Measurements from ENCODE around the gene SLC3A2. TPM values are rescaled to one million over a fixed set of nuclear protein-coding genes. Genes with fewer than 3 reads are reported as not detected.
A peak's percentile ranks its signal among the peaks of the same experiment; 100 is the strongest.

Gene SLC3A2
- total and polyA plus RNA-seq, 2 of the 13 experiments (the other 11 are each of a cell fraction or from before 2014, with no cell fraction given) = 213 to 226 TPM

GRCh38 chr11:62841361-62842170 is 39.1 kb upstream of the SLC3A2 start (continued):
- TF ChIP-seq ZNF142 (CRISPR knock-in tag; IDR thresholded peaks at IDR 0.05) (0 out of 2 replicates have a peak, but pooled peaks have one; percentile 27), PBX3 (CRISPR knock-in tag; IDR thresholded peaks at IDR 0.05; ENCODE audit: borderline replicate concordance) (peak; percentile 88), TRAFD1 (CRISPR knock-in tag; IDR thresholded peaks at IDR 0.05; ENCODE audit: borderline replicate concordance) (no peak), KMT2A (CRISPR knock-in tag; IDR thresholded peaks at IDR 0.05) (peak; percentile 89; the same call in 1 of the 2 replicates), HIC2 (CRISPR knock-in tag; IDR thresholded peaks at IDR 0.05; ENCODE audit: low read depth) (no peak), EED (CRISPR knock-in tag; IDR thresholded peaks at IDR 0.05) (no peak), POGZ (CRISPR knock-in tag; IDR thresholded peaks at IDR 0.05) (no peak), ZBTB37 (CRISPR knock-in tag; IDR thresholded peaks at IDR 0.05) (no peak), ZNF432 (CRISPR knock-in tag; IDR thresholded peaks at IDR 0.05; ENCODE audit: borderline replicate concordance) (no peak), DNMT1 (CRISPR knock-in tag; IDR thresholded peaks at IDR 0.05) (no peak), ZNF207 (IDR thresholded peaks at IDR 0.05; ENCODE audit: borderline replicate concordance) (no peak), ZNF17 (CRISPR knock-in tag; IDR thresholded peaks at IDR 0.05) (no peak), HMG20B (CRISPR knock-in tag; conservative IDR thresholded peaks at IDR 0.05) (peak; percentile 93), ZNF136 (CRISPR knock-in tag; IDR thresholded peaks at IDR 0.05; ENCODE audit: low read depth) (peak; percentile 46; the same call in 1 of the 2 replicates), ZMAT5 (CRISPR knock-in tag; IDR thresholded peaks at IDR 0.05; ENCODE audit: borderline replicate concordance, low read depth) (no peak), ZNF331 (CRISPR knock-in tag; IDR thresholded peaks at IDR 0.05) (peak; percentile 98)
